Uterus (tissue), 4 donors: ENCODE measurements around the gene DIAPH3. TPM values are rescaled to one million over a fixed set of nuclear protein-coding genes. Genes with fewer than 3 reads are reported as not detected.

Experiments used
- DNase-seq, 2 donors: peaks; one replicate each; pipeline ENCODE4 v3.0.0-alpha.2; 2019 to 2020
- H3K27ac ChIP-seq, 2 donors: fragments of 200-600 bp; sonication (generic); 1 replicate in 1 of 2; 2 replicates in 1 of 2; pipeline ENCODE4 v1.5.1; 2016 to 2018
- H3K27me3 ChIP-seq, 2 donors: fragments of 200-600 bp; sonication (generic); one replicate each; pipeline ENCODE4 v1.5.1; 2018 to 2019; ENCODE audit warnings: control low read depth in 1 of 2
- H3K36me3 ChIP-seq, 2 donors: fragments of 200-600 bp; sonication (generic); one replicate each; pipeline ENCODE4 v1.5.1; 2019; ENCODE audit warnings: control low read depth in 1 of 2
- H3K4me1 ChIP-seq, 2 donors: fragments of 200-600 bp; sonication (generic); one replicate each; pipeline ENCODE4 v1.5.1; 2018 to 2019; ENCODE audit warnings: control low read depth in 1 of 2
- H3K4me3 ChIP-seq, 2 donors: fragments of 200-600 bp; sonication (generic); 1 replicate in 1 of 2; 2 replicates in 1 of 2; pipeline ENCODE4 v1.5.1; 2018 to 2019; ENCODE audit warnings: mild to moderate bottlenecking in 1 of 2
- H3K9me3 ChIP-seq, 2 donors: fragments of 200-600 bp; sonication (generic); one replicate each; pipeline ENCODE4 v1.5.1; 2019; ENCODE audit warnings: control low read depth in 1 of 2
- CTCF ChIP-seq, 4 experiments: fragments of 200-600 bp in 2 of 4; fragments of 450-650 bp in 2 of 4; sonication (generic) in 2 of 4; IDR thresholded peaks; one replicate each; pipeline ENCODE4 v1.5.1; 2016 to 2019; ENCODE audit warnings: antibody characterized with exemption in 4 of 4, mild to moderate bottlenecking in 2 of 4, moderate library complexity in 1 of 4
- POLR2A ChIP-seq, 2 donors: fragments of 450-650 bp; IDR thresholded peaks; one replicate each; pipeline ENCODE4 v1.6.1; 2016; ENCODE audit warnings: antibody characterized with exemption in 2 of 2, mild to moderate bottlenecking in 1 of 2, moderate library complexity in 1 of 2
- intact Hi-C: fragments of 100-400 bp; cut with DNase I; formaldehyde crosslinking; loops from one replicate; pipeline ENCODE4 v1.15.1; 2023; ENCODE audit warnings: low total_unique reads
- total RNA-seq, 4 donors: library from RNA; depleted of rRNA in 3 of 4; stranded (reverse); fragments of >200 nt in 3 of 4; gene quantifications; one replicate each; pipeline versions ENCODE4 v1.1.0 to v1.2.4, GENCODE V29; 2014 to 2023
- donor health status: DM: yes; HTN: yes; CAD: no.

The DIAPH3 gene
- total RNA-seq, 4 donors from 2014 or later: 11.4 TPM; not detected in 3

- TF ChIP-seq POLR2A (IDR thresholded peaks at IDR 0.05) (no peak), CTCF (IDR thresholded peaks at IDR 0.05) (no peak)
- intact Hi-C loops: no loop called here
- no peaks in the 10 kb centered on the region for H3K36me3 ChIP-seq
These were observed 200.3 kb downstream of the DIAPH3 start for GRCh38 chr13:59963383-59963782.

DNA sequence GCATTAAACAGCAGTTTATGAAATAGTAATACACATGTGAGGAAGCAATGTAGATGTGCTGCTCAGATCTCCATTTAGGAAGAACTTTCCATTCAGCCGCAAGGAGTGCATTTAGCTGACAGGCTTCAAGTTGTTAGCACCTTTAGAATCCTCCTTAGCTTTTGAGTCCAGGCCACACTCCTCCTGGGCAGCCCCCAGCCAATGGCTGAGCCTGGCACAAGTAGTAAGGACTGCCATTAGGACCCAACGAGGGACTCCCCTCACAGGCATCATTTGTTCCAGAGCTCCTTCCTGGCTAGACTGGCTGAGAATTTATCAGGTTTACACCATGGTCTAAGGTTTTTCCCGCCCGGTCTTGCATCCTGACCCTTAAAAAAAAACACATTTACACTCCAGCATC, 201.4 kb downstream of the DIAPH3 start:
- DNase-seq: no peak
- TF ChIP-seq CTCF (IDR thresholded peaks at IDR 0.05) (no peak), POLR2A (IDR thresholded peaks at IDR 0.05) (no peak)

More at GRCh38 chr13:59963383-59963782, 200.3 kb downstream of the DIAPH3 start:
- Histone ChIP-seq H3K27ac (no peak overlapping the region), H3K27me3 (no peaks in the 10 kb centered on the region), H3K4me3 (no peak overlapping the region), H3K9me3 (no peaks in the 10 kb centered on the region), H3K4me1 (no peaks in the 10 kb centered on the region)
- DNase-seq: no peak

DNA sequence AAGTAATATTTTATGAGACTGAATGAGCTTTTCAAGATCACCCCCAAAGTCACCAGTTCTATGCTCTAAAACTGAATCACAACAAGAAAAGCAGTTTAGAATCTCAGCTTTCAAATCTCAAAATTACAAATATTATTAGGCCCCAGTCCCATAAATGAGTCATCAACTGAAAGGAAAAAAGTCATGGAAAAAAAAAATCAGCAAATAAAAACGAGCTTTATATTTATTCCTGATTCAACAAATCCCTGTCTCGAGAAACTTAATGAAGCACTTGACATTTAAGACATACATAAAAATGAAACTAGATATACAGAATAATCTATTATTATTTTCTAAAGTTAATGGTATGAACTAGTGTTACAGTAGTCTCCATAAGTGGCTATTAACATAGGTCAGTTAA, 203.0 kb downstream of the DIAPH3 start:
- H3K27ac ChIP-seq: no peak overlapping the region
- H3K36me3 ChIP-seq: no peaks in the 10 kb centered on the region
- no peaks in the 10 kb centered on the region for H3K9me3 ChIP-seq
- H3K4me1 ChIP-seq: no peaks in the 10 kb centered on the region
- intact Hi-C loops: no loop called here
- H3K4me3 ChIP-seq: no peak overlapping the region
- no peak for DNase-seq
- TF ChIP-seq POLR2A (IDR thresholded peaks at IDR 0.05) (no peak), CTCF (IDR thresholded peaks at IDR 0.05) (no peak)
- no peaks in the 10 kb centered on the region for H3K27me3 ChIP-seq

More for the DNA sequence above, 201.4 kb downstream of the DIAPH3 start:
- H3K9me3 ChIP-seq: no peaks in the 10 kb centered on the region
- H3K27me3 ChIP-seq: no peaks in the 10 kb centered on the region
- no peaks in the 10 kb centered on the region for H3K36me3 ChIP-seq
- intact Hi-C loops: no loop called here
- no peak overlapping the region for H3K4me3 ChIP-seq
- H3K27ac ChIP-seq: no peak overlapping the region
- H3K4me1 ChIP-seq: no peaks in the 10 kb centered on the region

DNA sequence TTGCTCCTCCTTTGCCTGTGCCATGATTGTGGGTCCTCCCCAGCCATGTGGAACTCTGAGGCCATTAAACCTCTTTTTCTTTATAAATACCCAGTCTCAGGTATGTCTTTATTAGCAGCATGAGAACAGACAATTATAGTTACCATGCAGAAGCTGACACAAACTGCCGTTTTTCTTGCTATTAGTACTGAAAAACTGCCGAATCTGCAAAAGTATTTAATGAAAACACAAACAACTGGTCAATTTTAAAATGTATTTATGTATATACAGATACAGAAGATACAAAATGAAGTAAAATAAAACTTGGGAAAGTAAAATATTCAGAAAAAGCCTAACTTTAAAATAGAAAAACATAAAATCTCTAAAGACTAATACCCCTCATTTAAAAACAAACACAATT, 206.3 kb downstream of the DIAPH3 start:
- DNase-seq: no peak
- intact Hi-C loops: no loop called here
- Histone ChIP-seq H3K4me3 (no peak overlapping the region), H3K4me1 (no peaks in the 10 kb centered on the region), H3K27me3 (no peaks in the 10 kb centered on the region), H3K9me3 (no peaks in the 10 kb centered on the region), H3K36me3 (no peaks in the 10 kb centered on the region), H3K27ac (no peak overlapping the region)
- no peak for TF ChIP-seq POLR2A (IDR thresholded peaks at IDR 0.05)

DNA sequence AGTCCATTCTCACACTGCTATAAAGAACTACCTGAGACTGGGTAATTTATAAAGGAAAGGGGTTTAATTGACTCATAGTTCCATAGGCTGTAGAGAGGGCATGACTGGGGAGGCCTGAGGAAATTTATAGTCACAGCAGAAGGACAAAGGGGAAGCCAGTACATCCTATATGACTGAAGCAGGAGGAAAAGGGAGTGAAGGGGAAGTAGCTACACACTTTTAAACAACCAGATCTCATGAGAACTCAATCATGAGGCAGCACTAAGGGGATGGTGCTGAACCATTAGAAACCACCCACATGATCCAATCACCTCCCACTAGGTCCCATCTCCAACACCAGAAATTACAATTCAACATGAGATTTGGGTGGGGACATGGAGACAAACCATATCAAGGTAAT, 209.1 kb downstream of the DIAPH3 start:
- H3K27me3 ChIP-seq: no peaks in the 10 kb centered on the region
- H3K9me3 ChIP-seq: no peaks in the 10 kb centered on the region
- H3K4me1 ChIP-seq: no peaks in the 10 kb centered on the region
- no peaks in the 10 kb centered on the region for H3K36me3 ChIP-seq
- intact Hi-C loops: no loop called here
- no peak for DNase-seq
- H3K4me3 ChIP-seq: no peak overlapping the region
- no peak overlapping the region for H3K27ac ChIP-seq
- TF ChIP-seq POLR2A (IDR thresholded peaks at IDR 0.05): no peak
- no peak for TF ChIP-seq CTCF (IDR thresholded peaks at IDR 0.05)

- no peak for TF ChIP-seq POLR2A (IDR thresholded peaks at IDR 0.05)
- no peak for TF ChIP-seq CTCF (IDR thresholded peaks at IDR 0.05)
- intact Hi-C loops: no loop called here
- H3K9me3 ChIP-seq: no peaks in the 10 kb centered on the region
These were observed 212.7 kb downstream of the DIAPH3 start for GRCh38 chr13:59951011-59951410.

More at GRCh38 chr13:59951011-59951410, 212.7 kb downstream of the DIAPH3 start:
- Histone ChIP-seq H3K36me3 (no peaks in the 10 kb centered on the region), H3K4me3 (no peak overlapping the region), H3K27ac (no peak overlapping the region), H3K4me1 (no peaks in the 10 kb centered on the region), H3K27me3 (no peaks in the 10 kb centered on the region)
- DNase-seq: no peak
